HG03196 (cell line): ENCODE measurements around the gene OR51E1.

ENCODE experiments used
- ATAC-seq: cut with Tn5 transposase; IDR thresholded peaks from one replicate; pipeline ENCODE4 v1.9.1; 2021; ENCODE audit not compliant: unreplicated experiment

The OR51E1 gene

DNA sequence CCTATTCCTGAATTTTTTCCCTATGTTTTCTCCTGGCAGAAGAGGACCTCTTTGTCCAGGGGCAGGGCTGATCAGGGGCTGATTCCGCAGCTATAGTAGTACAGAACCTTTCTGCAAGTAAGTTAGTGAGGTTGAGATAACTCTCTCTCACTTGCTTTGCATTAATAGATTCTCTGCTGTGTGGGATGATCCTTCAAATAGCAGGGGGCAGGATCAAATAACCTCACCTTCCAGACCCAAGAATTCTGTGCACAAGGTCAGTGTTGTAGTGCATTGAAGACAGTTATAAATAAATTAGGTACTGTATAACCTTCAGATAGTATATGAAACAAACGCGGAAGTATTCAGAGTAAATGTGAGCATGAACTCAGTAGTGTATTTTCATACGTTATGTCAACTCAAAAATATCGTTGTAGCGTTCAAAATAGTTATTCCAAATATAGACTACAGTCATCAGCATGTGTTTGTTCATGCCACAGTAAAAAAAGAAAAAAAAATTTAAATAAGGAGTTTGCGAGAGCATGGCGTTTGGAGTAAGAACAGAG is 61.1 kb downstream of the OR51E1 start:
- ATAC-seq: no peak
